PC-3 (cell line): Measurements from ENCODE around the gene POLDIP3. TPM values are rescaled to one million over a fixed set of nuclear protein-coding genes. Genes with fewer than 3 reads are reported as not detected.
A peak's percentile ranks its signal among the peaks of the same experiment; 100 is the strongest.

Experiments used
- ATAC-seq: fragments of 200-7000 bp; cut with Tn5 transposase; 2 replicates; pipeline ENCODE4 v1.9.1; 2020; ENCODE audit warnings: mild to moderate bottlenecking, moderate library complexity
- BruUV-seq: library from RNA; stranded (reverse); fragments of 400-500 nt; replicated peaks from 2 replicates; lab custom pipeline; 2021; lab: Mats Ljungman, UMichigan
- CTCF ChIA-PET: fragments of 300-600 bp; sonication (Branson Sonifier 250); formaldehyde crosslinking; loops from one replicate; lab custom pipeline; 2022; ENCODE audit warnings: antibody characterized with exemption; lab: Charles Lee
- POLR2A ChIA-PET: fragments of 300-600 bp; sonication (Branson Sonifier 250); formaldehyde crosslinking; loops from one replicate; lab custom pipeline; 2022; ENCODE audit warnings: antibody characterized with exemption; ENCODE audit not compliant: unreplicated experiment; lab: Charles Lee
- DNase-seq: peaks from one replicate; pipeline ENCODE4 v3.0.0-alpha.2; 2015
- H2AFZ ChIP-seq: fragments of 300-600 bp; sonication (generic); 2 replicates; pipeline ENCODE4 v1.6.0; 2016; ENCODE audit warnings: antibody characterized with exemption, low read length
- H3F3A ChIP-seq: fragments of 300-600 bp; sonication (generic); one replicate; pipeline ENCODE4 v1.6.0; 2017; ENCODE audit warnings: antibody characterized with exemption, low read length, control low read depth, mild to moderate bottlenecking; ENCODE audit not compliant: unreplicated experiment
- H3K27ac ChIP-seq: fragments of 300-600 bp; sonication (generic); 2 replicates; pipeline ENCODE4 v1.5.1; 2016; ENCODE audit warnings: mild to moderate bottlenecking, low read length
- H3K27me3 ChIP-seq: fragments of 300-600 bp; sonication (generic); 2 replicates; pipeline ENCODE4 v1.6.1; 2016; ENCODE audit warnings: low read length, mixed read lengths
- H3K36me3 ChIP-seq: fragments of 300-600 bp; sonication (generic); 2 replicates; pipeline ENCODE4 v1.6.1; 2016; ENCODE audit warnings: low read depth, mixed run types, low read length, mixed read lengths
- H3K4me1 ChIP-seq: fragments of 300-600 bp; sonication (generic); 2 replicates; pipeline ENCODE4 v1.5.1; 2016; ENCODE audit warnings: low read length; ENCODE audit not compliant: insufficient read depth
- H3K4me2 ChIP-seq: fragments of 300-600 bp; sonication (generic); 2 replicates; pipeline ENCODE4 v1.6.0; 2016; ENCODE audit warnings: low read length
- H3K4me3 ChIP-seq: fragments of 300-600 bp; sonication (generic); 2 replicates; pipeline ENCODE4 v1.5.1; 2016; ENCODE audit warnings: mild to moderate bottlenecking, low read length, mixed read lengths
- H3K79me2 ChIP-seq: fragments of 300-600 bp; sonication (generic); 2 replicates; pipeline ENCODE4 v1.6.1; 2017; ENCODE audit warnings: low read length, mixed read lengths
- H3K9ac ChIP-seq: fragments of 300-600 bp; sonication (generic); 2 replicates; pipeline ENCODE4 v1.6.0; 2016; ENCODE audit warnings: mild to moderate bottlenecking, low read length
- H3K9me2 ChIP-seq: fragments of 300-600 bp; sonication (generic); replicated peaks from 2 replicates; pipeline ENCODE4 v1.6.1; 2016; ENCODE audit warnings: mixed run types, low read length, mixed read lengths
- H3K9me3 ChIP-seq: fragments of 300-600 bp; sonication (generic); 2 replicates; pipeline ENCODE4 v1.6.1; 2016; ENCODE audit warnings: low read length, mixed read lengths
- H4K20me1 ChIP-seq: fragments of 300-600 bp; sonication (generic); 2 replicates; pipeline ENCODE4 v1.6.1; 2016; ENCODE audit warnings: low read length, mixed read lengths
- CTCF ChIP-seq: fragments of 300-600 bp; sonication (generic); conservative IDR thresholded peaks from 2 replicates; pipeline ENCODE4 v1.5.1; 2017; ENCODE audit warnings: antibody characterized with exemption, low read depth, mild to moderate bottlenecking, low read length
- EZH2 ChIP-seq: fragments of 300-600 bp; sonication (generic); IDR thresholded peaks from one replicate; pipeline ENCODE4 v1.6.1; 2017; ENCODE audit warnings: antibody characterized with exemption, mild to moderate bottlenecking, low read length; ENCODE audit not compliant: unreplicated experiment
- EZH2phosphoT487 ChIP-seq: fragments of 300-600 bp; sonication (generic); IDR thresholded peaks from 2 replicates; pipeline ENCODE4 v1.6.1; 2018; ENCODE audit warnings: mild to moderate bottlenecking, antibody characterized with exemption, low read length, borderline replicate concordance
- intact Hi-C: fragments of 100-400 bp; cut with micrococcal nuclease; formaldehyde crosslinking; loops from 2 replicates; pipeline ENCODE4 v1.9.0; 2023
- total RNA-seq: library from RNA; depleted of rRNA; stranded (reverse); fragments of >200 nt; gene quantifications from 2 replicates; pipeline ENCODE4 v1.2.3, GENCODE V29; 2014

POLDIP3 gene
- total RNA-seq, 1 experiment from 2014 or later = 32.4 TPM

GRCh38 chr22:42639541-42640241 lies 25.0 kb upstream of the POLDIP3 start:
- no peaks in the 10 kb centered on the region for H3K9me2 ChIP-seq
- H3K27ac ChIP-seq = no peak overlapping the region
- H3K4me3 ChIP-seq = no peak overlapping the region
- BruUV-seq = no TSS peak
- peaks cover 11% of the 10 kb centered on the region for H3K4me1 ChIP-seq
- no peaks in the 10 kb centered on the region for H4K20me1 ChIP-seq
- ChIA-PET CTCF (no interaction called here), POLR2A (no interaction called here)
- ATAC-seq = no peak
- TF ChIP-seq EZH2phosphoT487 = no peak
- no peak for TF ChIP-seq CTCF
- no peak for TF ChIP-seq EZH2
- no peaks in the 10 kb centered on the region for H3K36me3 ChIP-seq
- no peaks in the 10 kb centered on the region for H3F3A ChIP-seq
- DNase-seq = no peak
- no peaks in the 10 kb centered on the region for H3K9me3 ChIP-seq
- H3K9ac ChIP-seq = no peak overlapping the region
- H3K4me2 ChIP-seq = no peak overlapping the region
- H3K79me2 ChIP-seq = peaks cover 20% of the 10 kb centered on the region
- no peak overlapping the region for H2AFZ ChIP-seq
- intact Hi-C loops = no loop called here
- no peaks in the 10 kb centered on the region for H3K27me3 ChIP-seq

GRCh38 chr22:42637555-42637954 lies 22.9 kb upstream of the POLDIP3 start:
- BruUV-seq = no TSS peak
- no peaks in the 10 kb centered on the region for H3K9me3 ChIP-seq
- no peaks in the 10 kb centered on the region for H3K9me2 ChIP-seq
- no peaks in the 10 kb centered on the region for H3K27me3 ChIP-seq
- no peak overlapping the region for H3K4me2 ChIP-seq
- peaks cover under 1% of the 10 kb centered on the region; the same call in 1 of the 2 replicates for H3K79me2 ChIP-seq
- TF ChIP-seq CTCF (no peak), EZH2 (no peak), EZH2phosphoT487 (no peak)
- H2AFZ ChIP-seq = no peak overlapping the region
- H3K4me3 ChIP-seq = no peak overlapping the region
- intact Hi-C loops = no loop called here
- ChIA-PET POLR2A (no interaction called here), CTCF (no interaction called here)
- H3K36me3 ChIP-seq = no peaks in the 10 kb centered on the region
- ATAC-seq (no peak), DNase-seq (no peak)
- H3K9ac ChIP-seq = no peak overlapping the region
- H3F3A ChIP-seq = no peaks in the 10 kb centered on the region
- no peaks in the 10 kb centered on the region for H4K20me1 ChIP-seq
- H3K4me1 ChIP-seq = peaks cover 11% of the 10 kb centered on the region
- H3K27ac ChIP-seq = no peak overlapping the region

- no peaks in the 10 kb centered on the region for H3K9me2 ChIP-seq
- H4K20me1 ChIP-seq = no peaks in the 10 kb centered on the region
- ChIA-PET POLR2A (interaction anchor here (0.6 kb wide), 1 partner anchor 551 kb away, joined by 5 read pairs; no protein-coding TSS in a partner anchor), CTCF (no interaction called here)
- peaks cover 11% of the 10 kb centered on the region for H3K4me1 ChIP-seq
- no peaks in the 10 kb centered on the region for H3K79me2 ChIP-seq
- 0 out of 2 replicates have a peak overlapping the region, but pooled peaks have one; percentile 57 for H3K27ac ChIP-seq
- H3K27me3 ChIP-seq = no peaks in the 10 kb centered on the region
- intact Hi-C loops = no loop called here
- no peaks in the 10 kb centered on the region for H3F3A ChIP-seq
- no peaks in the 10 kb centered on the region for H3K36me3 ChIP-seq
- BruUV-seq = no TSS peak
- no peak overlapping the region for H3K4me3 ChIP-seq
- no peaks in the 10 kb centered on the region for H3K9me3 ChIP-seq
- H2AFZ ChIP-seq = no peak overlapping the region
- TF ChIP-seq CTCF = no peak
- TF ChIP-seq EZH2phosphoT487 = no peak
- no peak for TF ChIP-seq EZH2
- H3K9ac ChIP-seq = no peak overlapping the region
- no peak for ATAC-seq
- no peak for DNase-seq
- H3K4me2 ChIP-seq = no peak overlapping the region
Measured at GRCh38 chr22:42636506-42636905, 21.8 kb upstream of the POLDIP3 start.
